Activated CD4-positive, alpha-beta T cell treated with anti-CD3 and anti-CD28 coated beads for 4 hours (primary cell): ENCODE measurements around the gene MAMLD1.
A peak's percentile ranks its signal among the peaks of the same experiment; 100 is the strongest.

Experiments
- DNase-seq, 2 donors: peaks; one replicate each; pipeline ENCODE4 v3.0.0-alpha.2; 2020

Gene MAMLD1

GRCh38 chrX:150540965-150541364, 177.8 kb downstream of the MAMLD1 start:
- no peak for DNase-seq

GRCh38 chrX:150542846-150543229, 179.7 kb downstream of the MAMLD1 start:
- DNase-seq, result no peak

GRCh38 chrX:150543230-150544155, 180.4 kb downstream of the MAMLD1 start:
- no peak for DNase-seq

- DNase-seq, result peak in 1 of 2 donors; percentile 6
Observed at GRCh38 chrX:150544222-150544787, 181.2 kb downstream of the MAMLD1 start.

- DNase-seq, result no peak
Observed at GRCh38 chrX:150544835-150545770, 182.0 kb downstream of the MAMLD1 start.

- peak; percentile 15 to 17 for DNase-seq
Observed at GRCh38 chrX:150546711-150547153, 183.6 kb downstream of the MAMLD1 start.

GRCh38 chrX:150547375-150548115, 184.4 kb downstream of the MAMLD1 start:
- peak in 1 of 2 donors; percentile 5 for DNase-seq

- DNase-seq, result no peak
Observed at GRCh38 chrX:150548251-150548650, 185.1 kb downstream of the MAMLD1 start.

- DNase-seq, result no peak
Observed at GRCh38 chrX:150548684-150549083, 185.6 kb downstream of the MAMLD1 start.

- DNase-seq, result no peak
Observed at GRCh38 chrX:150551963-150552362, 188.8 kb downstream of the MAMLD1 start.

GRCh38 chrX:150558424-150558823, 195.3 kb downstream of the MAMLD1 start:
- DNase-seq, result no peak
